Measurements from ENCODE around the gene MAPK4.

Gene MAPK4

GRCh38 chr18:50682852-50683251 lies 123.0 kb downstream of the MAPK4 start:
- H3K36me3 ChIP-seq (ENCODE audit: insufficient read depth, low read length): no peaks in the 10 kb centered on the region
- no peak for TF ChIP-seq POLR2AphosphoS5 (IDR thresholded peaks at IDR 0.05; ENCODE audit: borderline replicate concordance, low read depth, low read length)
- TF ChIP-seq EZH2 (IDR thresholded peaks at IDR 0.05): no peak
- TF ChIP-seq FOXP2 (optimal IDR thresholded peaks at IDR 0.05; ENCODE audit: control extremely low read depth, extremely low read length, insufficient read depth): no peak
- H3K9ac ChIP-seq (ENCODE audit: insufficient read length): no peak overlapping the region
- H3K27ac ChIP-seq: no peak overlapping the region
- DNase-seq (ENCODE audit: low read depth, low spot score): no peak
- no peaks in the 10 kb centered on the region for H3K9me3 ChIP-seq (ENCODE audit: low read depth, low read length)
- no peak overlapping the region for H3K4me3 ChIP-seq

- H3K4me3 ChIP-seq: no peak overlapping the region
- H3K27ac ChIP-seq: no peak overlapping the region
- no peak for DNase-seq (ENCODE audit: low read depth, low spot score)
- no peaks in the 10 kb centered on the region for H3K36me3 ChIP-seq (ENCODE audit: insufficient read depth, low read length)
- H3K9me3 ChIP-seq (ENCODE audit: low read depth, low read length): no peaks in the 10 kb centered on the region
- H3K9ac ChIP-seq (ENCODE audit: insufficient read length): no peak overlapping the region
- TF ChIP-seq POLR2AphosphoS5 (IDR thresholded peaks at IDR 0.05; ENCODE audit: borderline replicate concordance, low read depth, low read length) (no peak), FOXP2 (optimal IDR thresholded peaks at IDR 0.05; ENCODE audit: control extremely low read depth, extremely low read length, insufficient read depth) (no peak), EZH2 (IDR thresholded peaks at IDR 0.05) (no peak)
Observed at GRCh38 chr18:50686409-50686808, 126.5 kb downstream of the MAPK4 start.

- H3K4me3 ChIP-seq: no peak overlapping the region
- H3K9ac ChIP-seq (ENCODE audit: insufficient read length): no peak overlapping the region
- TF ChIP-seq EZH2 (IDR thresholded peaks at IDR 0.05): no peak
- TF ChIP-seq FOXP2 (optimal IDR thresholded peaks at IDR 0.05; ENCODE audit: control extremely low read depth, extremely low read length, insufficient read depth): no peak
- no peak for TF ChIP-seq POLR2AphosphoS5 (IDR thresholded peaks at IDR 0.05; ENCODE audit: borderline replicate concordance, low read depth, low read length)
- no peaks in the 10 kb centered on the region for H3K9me3 ChIP-seq (ENCODE audit: low read depth, low read length)
- no peak for DNase-seq (ENCODE audit: low read depth, low spot score)
- H3K36me3 ChIP-seq (ENCODE audit: insufficient read depth, low read length): no peaks in the 10 kb centered on the region
- H3K27ac ChIP-seq: no peak overlapping the region
Observed at GRCh38 chr18:50687491-50687890, 127.6 kb downstream of the MAPK4 start.

- no peak overlapping the region for H3K27ac ChIP-seq
- no peak overlapping the region for H3K4me3 ChIP-seq
- DNase-seq (ENCODE audit: low read depth, low spot score): no peak
- no peaks in the 10 kb centered on the region for H3K9me3 ChIP-seq (ENCODE audit: low read depth, low read length)
- H3K9ac ChIP-seq (ENCODE audit: insufficient read length): no peak overlapping the region
- no peaks in the 10 kb centered on the region for H3K36me3 ChIP-seq (ENCODE audit: insufficient read depth, low read length)
- no peak for TF ChIP-seq EZH2 (IDR thresholded peaks at IDR 0.05)
- no peak for TF ChIP-seq POLR2AphosphoS5 (IDR thresholded peaks at IDR 0.05; ENCODE audit: borderline replicate concordance, low read depth, low read length)
- TF ChIP-seq FOXP2 (optimal IDR thresholded peaks at IDR 0.05; ENCODE audit: control extremely low read depth, extremely low read length, insufficient read depth): no peak
Observed at GRCh38 chr18:50689578-50689977, 129.7 kb downstream of the MAPK4 start.

GRCh38 chr18:50694147-50694546 lies 134.3 kb downstream of the MAPK4 start:
- Histone ChIP-seq H3K4me3 (no peak overlapping the region), H3K9me3 (ENCODE audit: low read depth, low read length) (no peaks in the 10 kb centered on the region), H3K27ac (no peak overlapping the region), H3K9ac (ENCODE audit: insufficient read length) (no peak overlapping the region), H3K36me3 (ENCODE audit: insufficient read depth, low read length) (no peaks in the 10 kb centered on the region)
- no peak for DNase-seq (ENCODE audit: low read depth, low spot score)
- no peak for TF ChIP-seq EZH2 (IDR thresholded peaks at IDR 0.05)
- no peak for TF ChIP-seq FOXP2 (optimal IDR thresholded peaks at IDR 0.05; ENCODE audit: control extremely low read depth, extremely low read length, insufficient read depth)
- TF ChIP-seq POLR2AphosphoS5 (IDR thresholded peaks at IDR 0.05; ENCODE audit: borderline replicate concordance, low read depth, low read length): no peak

- no peak for DNase-seq (ENCODE audit: low read depth, low spot score)
- Histone ChIP-seq H3K4me3 (no peak overlapping the region), H3K36me3 (ENCODE audit: insufficient read depth, low read length) (no peaks in the 10 kb centered on the region), H3K9me3 (ENCODE audit: low read depth, low read length) (no peaks in the 10 kb centered on the region), H3K9ac (ENCODE audit: insufficient read length) (no peak overlapping the region), H3K27ac (no peak overlapping the region)
- TF ChIP-seq POLR2AphosphoS5 (IDR thresholded peaks at IDR 0.05; ENCODE audit: borderline replicate concordance, low read depth, low read length): no peak
- no peak for TF ChIP-seq FOXP2 (optimal IDR thresholded peaks at IDR 0.05; ENCODE audit: control extremely low read depth, extremely low read length, insufficient read depth)
- TF ChIP-seq EZH2 (IDR thresholded peaks at IDR 0.05): no peak
Observed at GRCh38 chr18:50695431-50696176, 135.7 kb downstream of the MAPK4 start.

- Histone ChIP-seq H3K36me3 (ENCODE audit: insufficient read depth, low read length) (no peaks in the 10 kb centered on the region), H3K9me3 (ENCODE audit: low read depth, low read length) (no peaks in the 10 kb centered on the region), H3K27ac (no peak overlapping the region), H3K9ac (ENCODE audit: insufficient read length) (no peak overlapping the region), H3K4me3 (no peak overlapping the region)
- TF ChIP-seq FOXP2 (optimal IDR thresholded peaks at IDR 0.05; ENCODE audit: control extremely low read depth, extremely low read length, insufficient read depth): no peak
- no peak for DNase-seq (ENCODE audit: low read depth, low spot score)
Observed at GRCh38 chr18:50696436-50696835, 136.5 kb downstream of the MAPK4 start.

- no peak overlapping the region for H3K4me3 ChIP-seq
- DNase-seq (ENCODE audit: low read depth, low spot score): no peak
- no peak overlapping the region for H3K9ac ChIP-seq (ENCODE audit: insufficient read length)
- H3K9me3 ChIP-seq (ENCODE audit: low read depth, low read length): no peaks in the 10 kb centered on the region
- TF ChIP-seq FOXP2 (optimal IDR thresholded peaks at IDR 0.05; ENCODE audit: control extremely low read depth, extremely low read length, insufficient read depth) (no peak), POLR2AphosphoS5 (IDR thresholded peaks at IDR 0.05; ENCODE audit: borderline replicate concordance, low read depth, low read length) (no peak), EZH2 (IDR thresholded peaks at IDR 0.05) (no peak)
- H3K36me3 ChIP-seq (ENCODE audit: insufficient read depth, low read length): no peaks in the 10 kb centered on the region
- no peak overlapping the region for H3K27ac ChIP-seq
Observed at GRCh38 chr18:50696929-50697328, 137.0 kb downstream of the MAPK4 start.

GRCh38 chr18:50697509-50697908 lies 137.6 kb downstream of the MAPK4 start:
- Histone ChIP-seq H3K27ac (no peak overlapping the region), H3K9me3 (ENCODE audit: low read depth, low read length) (no peaks in the 10 kb centered on the region), H3K9ac (ENCODE audit: insufficient read length) (no peak overlapping the region), H3K36me3 (ENCODE audit: insufficient read depth, low read length) (no peaks in the 10 kb centered on the region), H3K4me3 (no peak overlapping the region)
- no peak for TF ChIP-seq EZH2 (IDR thresholded peaks at IDR 0.05)
- TF ChIP-seq FOXP2 (optimal IDR thresholded peaks at IDR 0.05; ENCODE audit: control extremely low read depth, extremely low read length, insufficient read depth): no peak
- DNase-seq (ENCODE audit: low read depth, low spot score): no peak

Measured in SK-N-MC (cell line).